ENCODE measurements around the gene ABCA13. TPM values are rescaled to one million over a fixed set of nuclear protein-coding genes. Genes with fewer than 3 reads are reported as not detected.

Gene ABCA13
- polyA plus RNA-seq, 1 donor (not counting 4 experiments of a cell fraction or from before 2014, with no cell fraction given): 0.76 TPM

- Histone ChIP-seq H3K27ac (ENCODE audit: control insufficient read depth, insufficient read depth, low read length) (no peak overlapping the region), H3K4me3 (ENCODE audit: control insufficient read depth in 2 of 3, extremely low read depth in 1 of 3, insufficient read depth in 2 of 3, low read depth in 1 of 3, low read length in 3 of 3) (no peak overlapping the region), H3K36me3 (ENCODE audit: control insufficient read depth in 2 of 2, extremely low read depth in 1 of 2, insufficient read depth in 2 of 2, low read length in 2 of 2) (no peaks in the 10 kb centered on the region), H3K9me1 (ENCODE audit: control insufficient read depth, extremely low read depth, insufficient read depth, low read length) (no peaks in the 10 kb centered on the region), H2AFZ (ENCODE audit: control insufficient read depth, low read length) (no peak overlapping the region), H3K4me2 (ENCODE audit: control insufficient read depth, extremely low read depth, insufficient read depth, low read depth, low read length) (no peak overlapping the region), H3K9me3 (ENCODE audit: control insufficient read depth, low read depth, low read length) (no peaks in the 10 kb centered on the region), H3K4me1 (ENCODE audit: control insufficient read depth, extremely low read depth, insufficient read depth, low read length) (no peaks in the 10 kb centered on the region), H3K9ac (ENCODE audit: control insufficient read depth, extremely low read depth, insufficient read depth, low read length) (no peak overlapping the region), H3K27me3 (ENCODE audit: control insufficient read depth, extremely low read depth, insufficient read depth, low read length) (no peaks in the 10 kb centered on the region), H3K79me2 (ENCODE audit: control insufficient read depth, insufficient read depth, low read length) (no peaks in the 10 kb centered on the region), H4K20me1 (ENCODE audit: control insufficient read depth, extremely low read depth, insufficient read depth, low read length) (no peaks in the 10 kb centered on the region)
- FAIRE-seq: no peak
- DNase-seq (ENCODE audit: low read depth, low spot score): no peak
- TF ChIP-seq EZH2 (IDR thresholded peaks at IDR 0.05; ENCODE audit: low read length) (no peak), CTCF (optimal IDR thresholded peaks at IDR 0.05 in 1 of 3, IDR thresholded peaks at IDR 0.05 in 1 of 3, conservative IDR thresholded peaks at IDR 0.05 in 1 of 3; ENCODE audit: extremely low read depth in 1 of 3, insufficient read depth in 2 of 3, low read length in 3 of 3) (no peak)
- dilution Hi-C loops (cut with MboI; ENCODE audit: extremely low pct_ligation_motif_present, low sequenced_read_pairs): no loop called here
These were observed 266.9 kb downstream of the ABCA13 start for GRCh38 chr7:48438206-48438605.

DNA sequence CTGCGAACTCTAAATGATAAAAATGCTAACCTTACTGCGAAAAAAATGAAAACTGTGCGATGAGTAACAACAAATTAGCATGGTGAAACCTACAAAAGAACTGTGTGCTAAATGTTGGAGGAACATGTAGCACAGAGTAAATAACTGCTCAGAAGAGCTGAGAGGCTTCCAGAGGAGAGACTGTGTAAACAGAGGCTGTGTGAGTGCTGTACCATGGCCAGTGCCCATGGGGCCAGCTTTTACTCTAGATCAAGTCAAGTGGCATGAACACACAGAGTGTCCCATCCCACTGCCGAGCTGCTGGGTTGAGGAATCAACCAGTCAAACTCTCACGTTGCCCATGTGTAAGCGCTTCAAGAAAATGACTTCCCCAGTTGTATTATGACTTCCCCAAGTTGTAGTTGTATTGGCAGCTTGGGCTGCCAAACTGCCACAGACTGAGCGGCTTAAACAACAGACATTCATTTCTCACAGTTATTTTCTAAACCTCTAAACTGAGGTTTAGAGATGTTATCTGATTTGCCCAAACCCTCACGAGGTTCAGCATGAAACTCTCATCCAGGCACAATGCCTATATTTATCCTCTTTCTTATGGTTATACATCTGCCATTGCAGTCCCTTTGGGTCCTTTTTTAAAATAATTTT, 270.7 kb downstream of the ABCA13 start:
- no peaks in the 10 kb centered on the region for H3K9me1 ChIP-seq (ENCODE audit: control insufficient read depth, extremely low read depth, insufficient read depth, low read length)
- H3K79me2 ChIP-seq (ENCODE audit: control insufficient read depth, insufficient read depth, low read length): no peaks in the 10 kb centered on the region
- H3K27ac ChIP-seq (ENCODE audit: control insufficient read depth, insufficient read depth, low read length): no peak overlapping the region
- no peak overlapping the region for H3K4me2 ChIP-seq (ENCODE audit: control insufficient read depth, extremely low read depth, insufficient read depth, low read depth, low read length)
- no peaks in the 10 kb centered on the region for H3K4me1 ChIP-seq (ENCODE audit: control insufficient read depth, extremely low read depth, insufficient read depth, low read length)
- H3K9me3 ChIP-seq (ENCODE audit: control insufficient read depth, low read depth, low read length): no peaks in the 10 kb centered on the region
- no peaks in the 10 kb centered on the region for H3K36me3 ChIP-seq (ENCODE audit: control insufficient read depth in 2 of 2, extremely low read depth in 1 of 2, insufficient read depth in 2 of 2, low read length in 2 of 2)
- DNase-seq (ENCODE audit: low read depth, low spot score) (no peak), FAIRE-seq (no peak)
- H3K9ac ChIP-seq (ENCODE audit: control insufficient read depth, extremely low read depth, insufficient read depth, low read length): no peak overlapping the region
- no peaks in the 10 kb centered on the region for H3K27me3 ChIP-seq (ENCODE audit: control insufficient read depth, extremely low read depth, insufficient read depth, low read length)
- no peak overlapping the region for H3K4me3 ChIP-seq (ENCODE audit: control insufficient read depth in 2 of 3, extremely low read depth in 1 of 3, insufficient read depth in 2 of 3, low read depth in 1 of 3, low read length in 3 of 3)
- no peak overlapping the region for H2AFZ ChIP-seq (ENCODE audit: control insufficient read depth, low read length)
- TF ChIP-seq EZH2 (IDR thresholded peaks at IDR 0.05; ENCODE audit: low read length) (no peak), CTCF (optimal IDR thresholded peaks at IDR 0.05 in 1 of 3, IDR thresholded peaks at IDR 0.05 in 1 of 3, conservative IDR thresholded peaks at IDR 0.05 in 1 of 3; ENCODE audit: extremely low read depth in 1 of 3, insufficient read depth in 2 of 3, low read length in 3 of 3) (no peak)
- H4K20me1 ChIP-seq (ENCODE audit: control insufficient read depth, extremely low read depth, insufficient read depth, low read length): no peaks in the 10 kb centered on the region
- dilution Hi-C loops (cut with MboI; ENCODE audit: extremely low pct_ligation_motif_present, low sequenced_read_pairs): no loop called here
